Embryonic facial prominence (tissue), 1 donor: Measurements from ENCODE around the gene KRTAP9-1.
"Not testable (repeated sequence)": the region's sequence is repeated elsewhere in the genome, so short reads cannot be mapped to it uniquely, and the experiment has no call there.

Experiments
- DNase-seq: peaks from one replicate; pipeline ENCODE4 v3.0.0-alpha.2; 2016; ENCODE audit errors: extremely low spot score

Gene KRTAP9-1

GRCh38 chr17:41178843-41179616, 10.7 kb upstream of the KRTAP9-1 start:
- DNase-seq: no peak

GRCh38 chr17:41184480-41184961, 5.2 kb upstream of the KRTAP9-1 start, which contains the start of gene KRTAP4-1:
TSS of gene KRTAP4-1 (minus strand) at chr17:41184911. CDS start at chr17:41184854, 57 bp downstream.
- DNase-seq: no peak

GRCh38 chr17:41185001-41185400, 4.7 kb upstream of the KRTAP9-1 start:
- DNase-seq: no peak

GRCh38 chr17:41186872-41187271, 2.8 kb upstream of the KRTAP9-1 start:
- no peak for DNase-seq

GRCh38 chr17:41190328-41190727, 641 bp downstream of the KRTAP9-1 start:
- DNase-seq: no peak

- no peak for DNase-seq
Measured at GRCh38 chr17:41196068-41196467, 6.4 kb downstream of the KRTAP9-1 start.

GRCh38 chr17:41199421-41200078, 9.9 kb downstream of the KRTAP9-1 start:
- DNase-seq: no peak

GRCh38 chr17:41211845-41212466, 22.3 kb downstream of the KRTAP9-1 start:
- DNase-seq: no peak

- DNase-seq: no peak
Measured at GRCh38 chr17:41212524-41213169, 23.0 kb downstream of the KRTAP9-1 start.

- no peak for DNase-seq
Measured at GRCh38 chr17:41215681-41216080, 26.0 kb downstream of the KRTAP9-1 start.

- DNase-seq: no peak
Measured at GRCh38 chr17:41223821-41224220, 34.1 kb downstream of the KRTAP9-1 start.

- no peak for DNase-seq
Measured at GRCh38 chr17:41226051-41226450, 36.4 kb downstream of the KRTAP9-1 start.

GRCh38 chr17:41226598-41227095, 37.0 kb downstream of the KRTAP9-1 start, which contains the start of gene KRTAP9-2:
TSS of gene KRTAP9-2 (plus strand) at chr17:41226648. CDS start at chr17:41226655, 7 bp downstream.
- not testable (repeated sequence) for DNase-seq

GRCh38 chr17:41230094-41230493, 40.4 kb downstream of the KRTAP9-1 start:
- DNase-seq: no peak

GRCh38 chr17:41231731-41232130, 42.0 kb downstream of the KRTAP9-1 start:
- no peak for DNase-seq

- not testable (repeated sequence) for DNase-seq
Measured at GRCh38 chr17:41232399-41233105, 42.9 kb downstream of the KRTAP9-1 start, which contains the start of gene KRTAP9-3. TSS of gene KRTAP9-3 (plus strand) at chr17:41232449. CDS start at chr17:41232502, 53 bp downstream.

- DNase-seq: not testable (repeated sequence)
Measured at GRCh38 chr17:41237116-41237515, 47.4 kb downstream of the KRTAP9-1 start.

GRCh38 chr17:41237949-41238437, 48.3 kb downstream of the KRTAP9-1 start, which contains the start of gene KRTAP9-8:
TSS of gene KRTAP9-8 (plus strand) at chr17:41237999. CDS start at chr17:41238052, 53 bp downstream.
- not testable (repeated sequence) for DNase-seq
